VCaP (cell line): ENCODE data around the gene HSPB7.
"Not testable (repeated sequence)": the region's sequence is repeated elsewhere in the genome, so short reads cannot be mapped to it uniquely, and the experiment has no call there.

Experiments used
- H3K27ac ChIP-seq: fragments of 450-650 bp; 2 replicates; pipeline ENCODE4 v1.5.1; 2017
- TF ChIP-seq, protein P1 (sequence below): fragments of 450-650 bp; conservative IDR thresholded peaks from 2 replicates; pipeline ENCODE4 v1.5.1; 2017; ENCODE audit warnings: mild to moderate bottlenecking, moderate library complexity

The HSPB7 gene

DNA sequence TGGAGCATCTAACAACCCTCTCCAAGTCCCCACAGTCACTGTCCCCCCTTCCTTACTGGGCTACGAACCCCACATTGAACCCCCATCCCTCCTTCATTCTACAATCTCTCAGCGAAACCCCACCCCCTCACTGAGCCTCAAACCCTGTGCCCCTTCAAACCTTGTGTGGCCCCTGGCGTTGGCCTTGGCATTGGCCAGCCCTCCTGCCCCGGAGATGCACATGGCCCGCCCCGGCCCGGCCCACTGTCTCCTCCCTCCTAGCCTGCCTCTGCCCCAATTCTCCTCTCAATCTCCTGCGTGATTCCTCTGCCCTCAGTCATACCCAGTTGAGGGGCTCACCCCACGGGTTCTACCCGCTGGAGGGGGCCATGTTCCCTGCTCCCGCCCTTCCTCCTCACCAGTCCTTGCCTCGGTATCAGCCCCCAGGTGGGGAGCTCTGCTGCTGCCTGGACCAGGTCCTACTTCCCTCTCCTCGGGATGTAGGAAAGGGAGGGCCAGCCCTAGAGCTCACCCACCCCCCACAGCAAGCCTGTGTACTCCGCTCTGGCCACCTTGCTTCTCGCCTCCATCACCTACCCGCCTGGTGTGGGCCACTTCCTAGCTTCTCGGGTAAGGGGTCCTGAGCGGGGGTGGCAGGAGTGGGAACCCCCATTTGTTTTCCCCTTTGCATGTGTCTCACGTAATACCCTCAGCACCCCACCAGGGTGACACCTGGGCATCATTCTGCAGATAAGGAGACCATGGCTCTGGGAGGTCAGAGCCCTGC, 10.6 kb upstream of the HSPB7 start:
- TF ChIP-seq, protein P1, sequence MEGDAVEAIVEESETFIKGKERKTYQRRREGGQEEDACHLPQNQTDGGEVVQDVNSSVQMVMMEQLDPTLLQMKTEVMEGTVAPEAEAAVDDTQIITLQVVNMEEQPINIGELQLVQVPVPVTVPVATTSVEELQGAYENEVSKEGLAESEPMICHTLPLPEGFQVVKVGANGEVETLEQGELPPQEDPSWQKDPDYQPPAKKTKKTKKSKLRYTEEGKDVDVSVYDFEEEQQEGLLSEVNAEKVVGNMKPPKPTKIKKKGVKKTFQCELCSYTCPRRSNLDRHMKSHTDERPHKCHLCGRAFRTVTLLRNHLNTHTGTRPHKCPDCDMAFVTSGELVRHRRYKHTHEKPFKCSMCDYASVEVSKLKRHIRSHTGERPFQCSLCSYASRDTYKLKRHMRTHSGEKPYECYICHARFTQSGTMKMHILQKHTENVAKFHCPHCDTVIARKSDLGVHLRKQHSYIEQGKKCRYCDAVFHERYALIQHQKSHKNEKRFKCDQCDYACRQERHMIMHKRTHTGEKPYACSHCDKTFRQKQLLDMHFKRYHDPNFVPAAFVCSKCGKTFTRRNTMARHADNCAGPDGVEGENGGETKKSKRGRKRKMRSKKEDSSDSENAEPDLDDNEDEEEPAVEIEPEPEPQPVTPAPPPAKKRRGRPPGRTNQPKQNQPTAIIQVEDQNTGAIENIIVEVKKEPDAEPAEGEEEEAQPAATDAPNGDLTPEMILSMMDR: no peak
- H3K27ac ChIP-seq: no peak overlapping the region

DNA sequence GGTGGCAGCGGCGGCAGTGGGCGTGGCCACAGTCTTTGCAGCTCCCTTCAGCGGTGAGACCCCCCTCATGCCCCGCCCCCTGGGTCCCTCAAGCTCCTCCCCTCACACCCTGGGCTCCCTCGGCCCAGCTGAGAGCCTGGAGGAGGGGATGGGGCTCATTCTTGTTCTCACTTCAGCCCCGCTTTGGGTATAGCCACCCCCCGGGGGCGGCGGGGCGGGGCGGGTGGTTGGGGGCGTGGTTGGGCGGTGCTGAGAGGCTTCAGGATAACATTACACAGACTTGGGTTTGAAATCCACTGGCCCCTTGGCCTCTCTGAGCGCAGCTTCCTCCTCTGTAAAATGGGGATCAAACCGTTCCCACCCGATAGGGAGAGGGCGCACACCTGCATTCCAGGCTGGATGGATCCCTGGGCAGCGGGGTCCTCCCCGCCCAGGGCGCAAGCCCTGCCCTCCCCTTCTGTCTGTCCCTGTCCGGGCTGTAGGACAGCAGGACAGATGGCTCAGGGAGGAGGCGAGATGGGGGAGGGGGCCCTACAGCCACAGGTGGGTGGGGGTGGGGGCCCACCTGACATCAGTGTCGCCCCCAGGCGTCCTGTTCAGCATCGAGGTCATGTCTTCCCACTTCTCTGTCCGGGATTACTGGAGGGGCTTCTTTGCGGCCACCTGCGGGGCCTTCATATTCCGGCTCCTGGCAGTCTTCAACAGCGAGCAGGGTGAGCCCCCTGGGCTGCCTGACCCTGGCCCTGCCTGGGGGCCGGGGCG, 9.1 kb upstream of the HSPB7 start:
- TF ChIP-seq, protein P1: no peak
- no peak overlapping the region for H3K27ac ChIP-seq

DNA sequence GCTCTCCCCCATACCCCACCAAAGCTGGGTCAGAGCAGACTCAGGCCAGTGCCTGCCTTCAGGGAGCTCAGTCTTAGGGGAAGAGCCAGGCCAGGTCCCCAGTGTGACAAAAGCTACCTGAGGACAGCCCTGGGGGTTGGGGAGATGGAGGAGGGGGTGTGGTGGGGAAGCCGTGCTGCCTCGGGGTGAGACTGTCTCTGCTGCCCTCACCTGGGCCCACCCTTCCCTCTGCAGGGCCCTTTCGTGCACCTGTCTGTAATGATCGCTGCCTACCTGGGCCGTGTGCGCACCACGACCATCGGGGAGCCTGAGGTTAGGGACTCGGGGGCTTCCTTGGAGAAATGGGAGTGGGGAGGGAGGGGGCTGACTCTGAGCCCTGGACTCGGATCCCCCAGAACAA, 8.5 kb upstream of the HSPB7 start:
- not testable (repeated sequence) for H3K27ac ChIP-seq

DNA sequence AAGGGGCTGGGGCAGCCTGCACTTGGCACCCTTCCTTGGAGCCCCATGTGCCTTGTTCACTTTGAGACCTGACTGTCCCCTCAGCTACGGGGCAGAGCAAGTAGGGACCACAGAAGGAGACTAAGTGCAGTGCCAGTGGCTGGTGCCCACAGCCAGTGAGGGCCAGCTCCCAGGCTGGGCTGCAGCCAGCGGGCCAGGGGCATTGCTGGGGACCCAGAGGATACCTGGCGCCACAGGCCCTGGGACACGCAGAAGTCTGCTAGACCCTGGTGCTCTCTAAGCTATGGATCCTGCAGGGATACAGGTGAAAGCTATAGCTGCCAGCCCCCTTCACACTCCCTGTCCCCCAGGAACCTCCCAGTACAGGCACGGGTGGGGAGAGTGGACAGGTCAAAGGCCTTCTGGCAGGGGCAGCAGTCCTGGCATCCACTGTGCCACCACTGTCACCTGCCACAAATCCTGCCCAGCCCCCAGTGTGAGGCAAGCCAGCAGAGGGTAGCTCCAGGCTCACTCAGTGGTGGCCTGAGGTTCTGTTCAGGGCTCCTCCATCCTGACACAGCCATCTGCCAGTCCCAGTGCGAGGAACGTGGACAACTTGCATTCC, 5.3 kb upstream of the HSPB7 start:
- TF ChIP-seq, protein P1: no peak
- no peak overlapping the region for H3K27ac ChIP-seq

DNA sequence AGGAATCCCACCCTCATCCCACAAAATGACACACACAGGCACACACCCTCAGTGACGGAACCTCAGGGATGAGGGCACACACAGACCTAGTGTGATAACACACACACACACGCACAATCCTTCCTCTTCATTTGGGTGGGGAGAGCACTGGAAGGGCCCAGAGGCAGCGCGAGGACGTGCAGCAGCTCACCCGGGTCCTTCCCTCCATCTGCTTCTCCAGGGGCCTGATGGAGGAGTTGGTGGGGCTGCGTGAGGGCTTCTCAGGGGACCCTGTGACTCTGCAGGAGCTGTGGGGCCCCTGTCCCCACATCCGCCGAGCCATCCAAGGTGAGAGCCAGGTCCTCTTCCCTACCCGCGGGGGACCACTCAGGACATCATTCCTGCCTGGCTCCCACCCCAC, 4.5 kb upstream of the HSPB7 start:
- H3K27ac ChIP-seq: no peak overlapping the region
- TF ChIP-seq, protein P1: no peak

DNA sequence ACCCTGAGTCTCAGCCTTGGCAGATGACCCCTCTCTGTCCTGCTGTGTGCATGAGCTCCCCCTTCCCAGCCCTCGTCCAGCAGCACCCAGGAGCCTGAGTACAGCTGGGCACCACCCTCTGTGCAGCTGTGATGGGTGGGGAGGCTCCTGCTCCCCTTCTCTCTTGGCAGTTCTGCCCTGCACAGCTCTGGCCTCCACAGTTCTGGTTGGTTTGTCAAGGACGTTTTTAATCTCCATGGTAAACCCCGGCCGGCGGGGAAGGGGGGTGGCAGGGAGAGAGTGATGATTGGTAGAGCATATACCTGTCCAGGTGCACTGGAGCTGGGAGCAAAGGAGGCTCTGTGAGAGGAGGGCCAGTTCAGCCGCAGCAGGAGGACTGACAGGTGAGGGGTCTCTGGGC, 3.8 kb upstream of the HSPB7 start, which contains the start of gene CLCNKA:
CLCNKA (plus strand) TSS at position 356 of the 400 bp plus-strand sequence. CDS start 584 bp downstream, outside the sequence.
- H3K27ac ChIP-seq: no peak within 1 kb of the TSS

DNA sequence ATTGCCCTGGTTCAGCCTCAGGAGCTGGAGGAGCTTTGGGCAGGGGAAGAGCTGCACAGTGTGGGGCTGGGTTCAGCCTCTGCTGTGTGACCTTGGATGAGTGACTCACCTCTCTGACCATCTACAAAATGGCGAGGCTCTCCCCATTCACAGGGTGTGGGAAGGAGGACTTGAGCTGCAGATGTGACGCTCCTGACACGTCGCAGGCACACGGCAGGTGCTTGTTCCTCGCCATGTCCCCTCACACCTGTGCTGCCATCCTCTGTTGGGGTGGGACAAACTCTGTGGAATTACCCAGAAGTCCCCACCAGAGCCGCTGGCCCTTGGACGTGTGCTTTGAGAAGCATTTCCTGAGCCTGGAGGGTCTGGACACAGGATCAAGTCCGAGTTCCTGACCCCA, 3.0 kb upstream of the HSPB7 start:
- not testable (repeated sequence) for H3K27ac ChIP-seq

More for the DNA sequence above, 3.8 kb upstream of the HSPB7 start, which contains the start of gene CLCNKA:
- TF ChIP-seq, protein P1: no peak

DNA sequence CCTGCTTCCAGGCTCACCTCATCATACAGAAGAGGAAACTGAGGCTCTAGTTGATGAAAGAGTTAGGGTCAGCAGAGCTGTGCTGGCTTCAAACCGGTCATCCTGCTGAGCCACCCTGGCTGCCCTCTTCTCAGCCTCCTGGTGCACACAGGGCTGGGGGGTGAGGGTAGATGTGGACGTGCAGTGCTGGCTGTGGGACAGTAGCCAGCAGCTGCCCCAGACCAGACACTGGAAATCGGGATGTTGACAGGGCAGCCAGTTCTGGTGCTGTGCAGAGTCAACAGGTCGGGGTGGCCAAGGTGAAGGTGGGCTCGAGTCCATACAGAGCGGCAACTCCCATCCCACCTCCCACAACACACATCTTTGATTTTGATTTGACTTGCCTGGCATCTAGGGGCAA, 2.5 kb upstream of the HSPB7 start:
- TF ChIP-seq, protein P1: no peak
- H3K27ac ChIP-seq: no peak overlapping the region
